ENCODE measurements around the gene CETP.
"Not testable (repeated sequence)": the region's sequence is repeated elsewhere in the genome, so short reads cannot be mapped to it uniquely, and the experiment has no call there.

CETP gene

DNA sequence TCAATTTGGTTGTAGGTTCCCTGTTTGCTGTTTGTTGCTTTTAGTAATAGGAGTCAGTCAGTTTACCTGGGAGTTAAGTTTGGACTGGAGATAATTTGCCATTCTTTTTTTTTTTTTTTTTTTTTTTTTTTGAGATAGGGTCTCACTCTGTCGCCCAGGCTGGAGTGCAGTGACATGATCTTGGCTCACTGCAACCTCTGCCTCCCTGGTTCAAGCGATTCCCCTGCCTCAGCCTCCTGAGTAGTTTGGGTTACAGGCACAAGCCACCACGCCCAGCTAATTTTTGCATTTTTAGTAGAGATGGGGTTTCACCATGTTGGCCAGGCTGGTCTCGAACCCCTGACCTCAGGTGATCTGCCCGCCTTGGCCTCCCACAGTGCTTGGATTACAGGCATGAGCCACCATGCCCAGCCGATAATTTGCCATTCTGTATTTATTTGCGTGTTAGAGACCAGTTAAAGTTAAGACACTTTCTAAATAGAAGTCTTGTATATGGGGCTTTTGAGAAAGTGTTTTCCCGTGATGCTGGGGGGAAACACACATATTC, 27.1 kb upstream of the CETP start:
- not testable (repeated sequence) for DNase-seq (ENCODE audit: low read depth in 2 of 3, low spot score in 2 of 3)

- DNase-seq (ENCODE audit: low read depth in 2 of 3, low spot score in 2 of 3) = no peak
Observed at GRCh38 chr16:56935201-56935600, 26.5 kb upstream of the CETP start.

- DNase-seq (ENCODE audit: low read depth in 2 of 3, low spot score in 2 of 3) = no peak
Observed at GRCh38 chr16:56936491-56936890, 25.3 kb upstream of the CETP start.

DNA sequence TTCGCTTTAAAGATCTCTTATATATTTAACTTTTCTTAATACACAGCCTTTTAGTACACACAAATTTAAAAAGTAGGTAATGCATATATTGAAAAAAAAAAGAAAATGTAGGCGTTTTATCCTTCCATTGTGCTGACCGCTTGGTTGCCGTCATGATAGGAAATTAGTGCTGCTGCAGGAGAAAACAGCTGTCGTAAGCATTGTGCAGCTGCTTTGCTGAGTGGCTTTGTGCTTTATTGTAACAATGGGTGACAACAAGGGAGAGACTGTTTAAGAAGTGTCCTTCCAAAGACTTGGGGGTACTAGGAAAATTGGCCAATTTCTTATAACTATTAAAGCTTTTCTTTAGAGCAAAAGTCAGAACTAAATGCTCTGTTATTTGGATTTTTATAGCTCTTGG, 24.8 kb upstream of the CETP start:
- no peak for DNase-seq (ENCODE audit: low read depth in 2 of 3, low spot score in 2 of 3)

DNA sequence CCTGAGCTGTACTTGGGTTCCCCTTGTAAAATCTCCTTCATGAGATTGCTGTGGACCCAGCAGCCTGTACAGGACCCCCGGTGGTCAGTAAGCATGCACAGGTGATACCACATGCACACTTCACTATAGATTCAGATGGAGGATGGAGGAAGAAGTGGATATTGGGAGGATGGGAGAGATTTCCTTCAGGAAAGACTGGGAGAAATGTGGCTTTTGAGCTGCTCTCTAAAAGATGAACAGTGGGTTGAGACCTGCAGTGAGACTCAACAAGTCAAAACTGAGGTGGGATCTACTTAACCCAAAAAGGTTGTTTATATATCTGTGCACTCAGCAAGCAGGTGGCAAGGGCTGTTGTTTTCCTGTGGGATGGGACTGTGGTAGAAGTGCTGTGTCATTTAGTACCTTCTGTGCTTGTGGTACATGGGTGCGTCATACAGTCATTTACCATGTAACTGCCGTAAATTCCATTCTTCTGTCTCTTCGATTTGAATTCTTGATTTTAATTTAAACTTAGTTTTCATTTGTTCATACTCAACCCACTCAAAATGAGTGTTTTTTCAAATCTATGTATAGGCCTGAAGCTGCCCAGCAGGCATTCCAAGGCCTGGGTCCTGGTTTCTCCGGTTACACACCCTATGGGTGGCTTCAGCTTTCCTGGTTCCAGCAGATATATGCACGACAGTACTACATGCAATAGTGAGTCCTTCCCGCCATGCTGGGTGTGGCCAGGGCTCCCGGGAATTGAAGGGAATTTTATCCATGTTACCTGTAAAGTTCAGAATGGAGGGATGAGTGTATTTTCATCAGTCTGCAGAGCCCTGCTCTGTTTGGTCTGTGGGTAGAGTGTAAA, 22.9 kb upstream of the CETP start:
- no peak for DNase-seq (ENCODE audit: low read depth in 2 of 3, low spot score in 2 of 3)

- DNase-seq (ENCODE audit: low read depth in 2 of 3, low spot score in 2 of 3) = no peak
Observed at GRCh38 chr16:56939801-56940200, 21.9 kb upstream of the CETP start.

DNA sequence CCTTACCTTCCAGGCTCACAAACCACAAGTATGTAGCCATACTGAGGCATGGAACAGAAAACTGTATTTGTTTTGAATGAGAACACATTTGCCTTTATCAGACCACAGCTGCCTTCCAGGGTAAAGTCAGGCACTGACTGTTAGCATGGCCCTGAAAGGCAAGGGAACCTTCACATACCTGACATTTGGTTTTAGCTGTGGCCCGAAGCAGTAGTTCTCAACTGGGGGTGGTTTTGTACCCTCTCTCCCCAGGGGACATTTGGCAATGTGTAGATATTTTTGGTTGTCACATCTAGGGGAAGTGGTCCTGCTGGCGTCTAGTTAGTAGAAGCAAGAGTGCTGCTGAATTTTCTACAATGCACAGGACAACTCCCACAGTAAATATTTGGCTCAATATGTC, 20.7 kb upstream of the CETP start:
- DNase-seq (ENCODE audit: low read depth in 2 of 3, low spot score in 2 of 3) = no peak

DNA sequence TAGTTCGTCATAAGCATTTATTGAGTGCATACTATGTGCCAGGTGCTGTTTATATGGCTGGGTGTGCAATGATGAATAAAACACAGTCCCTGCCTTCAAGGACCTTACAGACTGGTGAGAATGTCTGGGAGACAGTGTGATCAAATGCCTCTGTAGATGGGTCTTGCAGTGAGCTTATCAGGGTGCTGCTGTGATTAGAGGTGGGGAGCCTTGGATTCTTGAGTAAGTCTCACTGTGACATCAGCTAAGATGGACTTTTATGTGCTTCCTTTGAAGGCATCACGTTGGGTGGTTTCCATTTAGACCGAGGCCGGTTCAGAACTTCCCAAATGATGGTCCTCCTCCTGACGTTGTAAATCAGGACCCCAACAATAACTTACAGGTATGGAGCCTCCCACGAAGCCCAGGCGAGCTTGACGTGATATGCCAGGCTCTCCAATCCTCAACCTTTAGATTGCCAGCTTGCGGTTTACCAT, 19.9 kb upstream of the CETP start:
- no peak for DNase-seq (ENCODE audit: low read depth in 2 of 3, low spot score in 2 of 3)

- DNase-seq (ENCODE audit: low read depth in 2 of 3, low spot score in 2 of 3) = no peak
Observed at GRCh38 chr16:56943761-56944375, 17.9 kb upstream of the CETP start.

GRCh38 chr16:56944954-56945839, 16.6 kb upstream of the CETP start:
- no peak for DNase-seq (ENCODE audit: low read depth in 2 of 3, low spot score in 2 of 3)

- no peak for DNase-seq (ENCODE audit: low read depth in 2 of 3, low spot score in 2 of 3)
Observed at GRCh38 chr16:56945847-56946527, 15.8 kb upstream of the CETP start.

GRCh38 chr16:56946767-56947603, 14.8 kb upstream of the CETP start:
- no peak for DNase-seq (ENCODE audit: low read depth in 2 of 3, low spot score in 2 of 3)

DNA sequence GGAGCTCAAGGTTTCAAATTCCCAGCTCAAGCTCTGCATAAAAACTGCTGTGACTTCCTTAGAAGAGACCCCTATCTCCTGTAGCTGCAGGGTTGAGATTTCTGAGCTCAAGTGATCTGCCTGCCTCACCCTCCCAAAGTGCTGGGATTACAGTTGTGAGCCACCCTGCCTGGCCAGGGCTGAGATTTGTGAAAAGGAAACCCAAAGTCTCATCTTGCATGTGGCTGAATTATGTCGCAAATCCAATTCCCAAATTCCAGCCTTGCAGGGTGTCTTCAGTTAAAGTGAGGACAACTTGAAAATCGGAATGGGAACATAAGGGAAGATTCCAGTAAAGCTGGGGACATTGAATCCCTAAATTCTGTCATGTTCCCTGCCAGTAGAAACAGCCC, 14.2 kb upstream of the CETP start:
- no peak for DNase-seq (ENCODE audit: low read depth in 2 of 3, low spot score in 2 of 3)

DNA sequence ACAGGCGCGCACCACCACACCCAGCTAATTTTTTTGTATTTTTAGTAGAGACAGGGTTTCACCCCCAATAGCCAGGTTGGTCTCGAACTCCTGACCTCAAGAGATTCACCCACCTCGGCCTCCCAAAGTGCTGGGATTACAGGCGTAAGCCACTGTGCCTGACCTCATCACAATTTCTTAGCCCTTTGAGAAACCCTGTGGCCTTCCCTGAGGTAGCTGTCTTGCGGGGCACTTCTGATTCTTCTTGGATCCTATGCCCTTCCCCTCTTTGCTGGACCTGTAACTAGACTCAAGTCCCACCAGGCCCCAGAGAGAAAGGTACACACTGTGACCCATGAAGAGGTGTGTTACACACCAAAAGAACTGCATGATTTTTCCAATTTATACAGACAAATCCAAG, 13.5 kb upstream of the CETP start:
- no peak for DNase-seq (ENCODE audit: low read depth in 2 of 3, low spot score in 2 of 3)

GRCh38 chr16:56950051-56950450, 11.7 kb upstream of the CETP start:
- DNase-seq (ENCODE audit: low read depth in 2 of 3, low spot score in 2 of 3) = no peak

DNA sequence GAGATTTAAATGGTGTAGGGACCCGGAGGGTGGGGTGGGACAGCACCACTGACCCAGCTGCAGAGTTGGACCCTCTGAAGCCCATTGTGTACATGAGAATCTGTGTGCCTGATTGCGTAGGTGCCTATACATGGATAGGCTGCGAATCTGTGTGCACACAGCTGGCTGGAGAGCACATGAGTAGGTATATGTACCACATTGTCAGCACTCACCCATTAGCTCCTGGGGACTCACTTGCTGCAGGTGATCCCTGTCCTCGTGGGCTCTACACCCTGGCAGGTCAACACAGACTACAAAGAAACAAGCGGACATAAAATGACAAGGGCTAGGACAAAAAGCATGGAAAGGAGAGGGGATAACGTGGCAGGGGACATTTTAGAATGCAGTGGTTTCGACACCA, 11.3 kb upstream of the CETP start:
- DNase-seq (ENCODE audit: low read depth in 2 of 3, low spot score in 2 of 3) = no peak

GRCh38 chr16:56950881-56951771, 10.6 kb upstream of the CETP start:
- DNase-seq (ENCODE audit: low read depth in 2 of 3, low spot score in 2 of 3) = no peak

DNA sequence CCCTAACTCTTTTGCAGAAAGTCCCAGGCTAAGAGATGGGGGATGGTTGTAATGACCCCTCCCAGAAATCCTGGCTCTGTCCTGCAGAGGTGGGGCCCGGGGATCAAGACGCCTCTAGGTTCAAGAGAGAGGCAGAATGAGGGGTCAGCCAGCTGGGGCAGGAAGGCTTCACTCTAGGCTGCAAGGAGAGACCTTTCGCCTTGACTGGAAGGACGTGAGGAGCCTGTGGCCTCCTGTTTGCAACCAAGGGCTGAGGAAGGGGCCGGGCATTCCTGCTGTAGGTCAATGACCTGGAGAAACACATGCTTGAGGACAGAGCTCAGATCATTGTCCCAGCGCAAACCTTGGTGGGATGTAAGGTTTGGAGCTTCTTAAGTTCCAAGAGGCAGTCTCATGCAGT, 8.7 kb upstream of the CETP start:
- no peak for DNase-seq (ENCODE audit: low read depth in 2 of 3, low spot score in 2 of 3)

DNA sequence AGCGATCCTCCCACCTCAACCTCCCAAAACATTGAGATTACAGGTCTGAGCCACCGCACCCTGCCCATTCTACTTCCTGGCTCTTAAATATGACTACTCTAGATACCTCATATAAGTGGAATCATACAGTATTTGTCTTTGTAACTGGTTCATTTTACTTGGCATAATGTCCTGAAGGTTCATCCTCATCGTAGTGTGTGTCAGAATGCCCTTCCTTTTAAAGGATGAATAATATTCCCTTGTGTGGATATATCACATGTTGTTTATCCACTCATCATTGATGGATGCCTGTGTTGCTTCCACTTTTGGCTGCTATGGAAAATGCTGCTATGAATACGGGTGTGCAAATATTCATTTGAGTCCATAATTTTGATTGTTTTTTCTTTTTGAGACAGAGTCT, 5.7 kb upstream of the CETP start:
- DNase-seq (ENCODE audit: low read depth in 2 of 3, low spot score in 2 of 3) = no peak

Data from activated CD8-positive, alpha-beta memory T cell treated with anti-CD3 and anti-CD28 coated beads for 48 hours (primary cell).